HEK293 (cell line): ENCODE measurements around the gene GLT8D2.
A peak's percentile ranks its signal among the peaks of the same experiment; 100 is the strongest.

ENCODE experiments used
- CTCF ChIA-PET: fragments of 350-600 bp; formaldehyde crosslinking; extraction: SDS; loops from one replicate; lab custom pipeline; 2021; ENCODE audit warnings: antibody characterized with exemption; lab: Yijun Ruan, JAX
- POLR2A ChIA-PET: fragments of 300-600 bp; formaldehyde crosslinking; extraction: SDS; loops from one replicate; lab custom pipeline; 2020; ENCODE audit warnings: antibody characterized with exemption, inconsistent platforms; lab: Yijun Ruan, JAX
- H3K27ac ChIP-seq: fragments of 200-500 bp; sonication (Bioruptor generic); 2 replicates; pipeline ENCODE4 v1.5.1; 2014; ENCODE audit warnings: low read depth, low read length, control low read depth, inconsistent platforms; ENCODE audit errors: extremely low read depth
- H3K36me3 ChIP-seq, 2 experiments: fragments of 200-500 bp in 1 of 2; sonication (Bioruptor generic) in 1 of 2; 1 replicate in 1 of 2; 2 replicates in 1 of 2; pipeline ENCODE4 v1.5.1; 2014 to 2017; ENCODE audit warnings: inconsistent platforms in 2 of 2, low read length in 2 of 2; ENCODE audit not compliant: control insufficient read depth in 2 of 2, insufficient read depth in 1 of 2
- H3K4me1 ChIP-seq: fragments of 200-500 bp; sonication (Bioruptor generic); 2 replicates; pipeline ENCODE4 v1.5.1; 2014; ENCODE audit warnings: mild to moderate bottlenecking, low read length, inconsistent platforms; ENCODE audit not compliant: control insufficient read depth, insufficient read depth
- H3K4me3 ChIP-seq: 2 replicates; pipeline ENCODE4 v1.5.1; 2011; ENCODE audit warnings: low read depth, mild to moderate bottlenecking, control low read depth, low read length, moderate library complexity
- H3K9me3 ChIP-seq: fragments of 200-500 bp; sonication (Bioruptor generic); 2 replicates; pipeline ENCODE4 v1.5.1; 2014; ENCODE audit warnings: low read depth, low read length, inconsistent platforms; ENCODE audit not compliant: control insufficient read depth, insufficient read depth
- FEZF1 ChIP-seq: fragments of 450-650 bp; formaldehyde crosslinking; IDR thresholded peaks from 2 replicates; pipeline ENCODE4 v1.5.1; 2016; ENCODE audit warnings: missing biosample characterization, missing genetic modification characterization
- KLF10 ChIP-seq: fragments of 450-650 bp; IDR thresholded peaks from 2 replicates; pipeline ENCODE4 v1.5.1; 2018; ENCODE audit warnings: missing biosample characterization, mild to moderate bottlenecking, missing genetic modification characterization
- KLF17 ChIP-seq: fragments of 450-650 bp; formaldehyde crosslinking; IDR thresholded peaks from 2 replicates; pipeline ENCODE4 v1.5.1; 2016; ENCODE audit warnings: missing biosample characterization, missing genetic modification characterization
- KLF8 ChIP-seq: fragments of 450-650 bp; formaldehyde crosslinking; IDR thresholded peaks from 2 replicates; pipeline ENCODE4 v1.5.1; 2016; ENCODE audit warnings: missing biosample characterization, missing genetic modification characterization
- SETDB1 ChIP-seq: IDR thresholded peaks from one replicate; pipeline ENCODE4 v1.6.1; 2017; ENCODE audit warnings: mild to moderate bottlenecking, low read length, moderate library complexity, mixed read lengths; ENCODE audit not compliant: insufficient read length
- TCF7L2 ChIP-seq: IDR thresholded peaks from 2 replicates; pipeline ENCODE4 v1.6.1; 2011; ENCODE audit warnings: low read depth, mild to moderate bottlenecking, inconsistent platforms, low read length, moderate library complexity, borderline replicate concordance
- WT1 ChIP-seq: fragments of 450-650 bp; formaldehyde crosslinking; IDR thresholded peaks from 2 replicates; pipeline ENCODE4 v1.5.1; 2016; ENCODE audit warnings: missing biosample characterization, missing genetic modification characterization
- ZNF10 ChIP-seq: fragments of 450-650 bp; formaldehyde crosslinking; IDR thresholded peaks from 2 replicates; pipeline ENCODE4 v1.5.1; 2017; ENCODE audit warnings: missing biosample characterization, missing genetic modification characterization
- ZNF157 ChIP-seq: fragments of 450-650 bp; formaldehyde crosslinking; IDR thresholded peaks from 2 replicates; pipeline ENCODE4 v1.5.1; 2016; ENCODE audit warnings: missing biosample characterization, missing genetic modification characterization
- ZNF221 ChIP-seq: fragments of 450-650 bp; formaldehyde crosslinking; IDR thresholded peaks from 2 replicates; pipeline ENCODE4 v1.5.1; 2017; ENCODE audit warnings: missing biosample characterization, missing genetic modification characterization, borderline replicate concordance
- ZNF354C ChIP-seq: fragments of 450-650 bp; formaldehyde crosslinking; IDR thresholded peaks from 2 replicates; pipeline ENCODE4 v1.5.1; 2016; ENCODE audit warnings: missing biosample characterization, missing genetic modification characterization, low read depth, borderline replicate concordance
- ZNF664 ChIP-seq: fragments of 450-650 bp; formaldehyde crosslinking; IDR thresholded peaks from 2 replicates; pipeline ENCODE4 v1.5.1; 2016; ENCODE audit warnings: missing biosample characterization, missing genetic modification characterization
- ZNF670 ChIP-seq: fragments of 450-650 bp; formaldehyde crosslinking; IDR thresholded peaks from 2 replicates; pipeline ENCODE4 v1.5.1; 2016; ENCODE audit warnings: missing biosample characterization, missing genetic modification characterization, low read depth
- ZNF76 ChIP-seq: fragments of 450-650 bp; formaldehyde crosslinking; IDR thresholded peaks from 2 replicates; pipeline ENCODE4; 2016; ENCODE audit warnings: low read depth, missing biosample characterization, missing genetic modification characterization, borderline replicate concordance
- ZSCAN4 ChIP-seq: fragments of 450-650 bp; formaldehyde crosslinking; IDR thresholded peaks from 2 replicates; pipeline ENCODE4 v1.5.1; 2017; ENCODE audit warnings: missing biosample characterization, missing genetic modification characterization
- TF ChIP-seq, protein P1 (sequence below): fragments of 450-650 bp; formaldehyde crosslinking; IDR thresholded peaks from 2 replicates; pipeline ENCODE4 v1.5.1; 2016; ENCODE audit warnings: missing biosample characterization, missing genetic modification characterization
- TF ChIP-seq, protein P2 (sequence below): fragments of 450-650 bp; formaldehyde crosslinking; IDR thresholded peaks from 2 replicates; pipeline ENCODE4 v1.5.1; 2016; ENCODE audit warnings: missing biosample characterization, missing genetic modification characterization, borderline replicate concordance

Gene GLT8D2

DNA sequence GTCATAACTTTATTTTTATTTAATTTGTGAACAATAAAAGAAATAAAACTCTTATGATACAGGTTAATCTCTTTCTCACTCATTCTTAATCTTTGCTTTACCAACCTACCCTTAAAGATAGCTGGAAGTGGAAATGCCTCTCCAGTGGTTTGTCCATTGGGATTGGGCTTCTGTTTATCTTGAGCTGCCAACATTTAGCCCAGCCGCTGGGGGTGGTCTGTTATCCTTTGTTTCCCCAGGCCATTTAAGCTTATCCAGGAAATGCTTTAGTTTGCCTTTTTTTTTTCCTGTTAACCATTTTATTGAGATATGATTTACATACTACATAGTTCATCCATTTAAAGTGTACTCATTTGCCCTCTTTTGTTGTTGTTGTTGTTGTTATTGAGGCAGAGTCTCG lies 76.1 kb downstream of the GLT8D2 start:
- ChIA-PET POLR2A (interaction anchor here (1.0 kb wide), 1 partner anchor 8 kb away, joined by 3 read pairs; the partner anchor contains the start of gene TDG), CTCF (interaction anchor here (0.6 to 0.9 kb wide), 2 partner anchors 14 to 122 kb away, joined by 3 read pairs; no protein-coding TSS in a partner anchor)
- Histone ChIP-seq H3K36me3 (peaks cover 7 to 58% of the 10 kb centered on the region in 2 experiments; a peak in 2 of 3 replicates), H3K4me1 (no peaks in the 10 kb centered on the region), H3K27ac (no peak overlapping the region), H3K9me3 (no peaks in the 10 kb centered on the region), H3K4me3 (no peak overlapping the region)
- TF ChIP-seq, protein P1, sequence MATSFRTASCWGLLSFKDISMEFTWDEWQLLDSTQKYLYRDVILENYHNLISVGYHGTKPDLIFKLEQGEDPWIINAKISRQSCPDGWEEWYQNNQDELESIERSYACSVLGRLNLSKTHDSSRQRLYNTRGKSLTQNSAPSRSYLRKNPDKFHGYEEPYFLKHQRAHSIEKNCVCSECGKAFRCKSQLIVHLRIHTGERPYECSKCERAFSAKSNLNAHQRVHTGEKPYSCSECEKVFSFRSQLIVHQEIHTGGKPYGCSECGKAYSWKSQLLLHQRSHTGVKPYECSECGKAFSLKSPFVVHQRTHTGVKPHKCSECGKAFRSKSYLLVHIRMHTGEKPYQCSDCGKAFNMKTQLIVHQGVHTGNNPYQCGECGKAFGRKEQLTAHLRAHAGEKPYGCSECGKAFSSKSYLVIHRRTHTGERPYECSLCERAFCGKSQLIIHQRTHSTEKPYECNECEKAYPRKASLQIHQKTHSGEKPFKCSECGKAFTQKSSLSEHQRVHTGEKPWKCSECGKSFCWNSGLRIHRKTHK (tag by site-specific recombination) = no peak
- no peak for TF ChIP-seq TCF7L2
- peak; percentile 34; the same call in 1 of the 2 replicates for TF ChIP-seq FEZF1
- TF ChIP-seq, protein P2, sequence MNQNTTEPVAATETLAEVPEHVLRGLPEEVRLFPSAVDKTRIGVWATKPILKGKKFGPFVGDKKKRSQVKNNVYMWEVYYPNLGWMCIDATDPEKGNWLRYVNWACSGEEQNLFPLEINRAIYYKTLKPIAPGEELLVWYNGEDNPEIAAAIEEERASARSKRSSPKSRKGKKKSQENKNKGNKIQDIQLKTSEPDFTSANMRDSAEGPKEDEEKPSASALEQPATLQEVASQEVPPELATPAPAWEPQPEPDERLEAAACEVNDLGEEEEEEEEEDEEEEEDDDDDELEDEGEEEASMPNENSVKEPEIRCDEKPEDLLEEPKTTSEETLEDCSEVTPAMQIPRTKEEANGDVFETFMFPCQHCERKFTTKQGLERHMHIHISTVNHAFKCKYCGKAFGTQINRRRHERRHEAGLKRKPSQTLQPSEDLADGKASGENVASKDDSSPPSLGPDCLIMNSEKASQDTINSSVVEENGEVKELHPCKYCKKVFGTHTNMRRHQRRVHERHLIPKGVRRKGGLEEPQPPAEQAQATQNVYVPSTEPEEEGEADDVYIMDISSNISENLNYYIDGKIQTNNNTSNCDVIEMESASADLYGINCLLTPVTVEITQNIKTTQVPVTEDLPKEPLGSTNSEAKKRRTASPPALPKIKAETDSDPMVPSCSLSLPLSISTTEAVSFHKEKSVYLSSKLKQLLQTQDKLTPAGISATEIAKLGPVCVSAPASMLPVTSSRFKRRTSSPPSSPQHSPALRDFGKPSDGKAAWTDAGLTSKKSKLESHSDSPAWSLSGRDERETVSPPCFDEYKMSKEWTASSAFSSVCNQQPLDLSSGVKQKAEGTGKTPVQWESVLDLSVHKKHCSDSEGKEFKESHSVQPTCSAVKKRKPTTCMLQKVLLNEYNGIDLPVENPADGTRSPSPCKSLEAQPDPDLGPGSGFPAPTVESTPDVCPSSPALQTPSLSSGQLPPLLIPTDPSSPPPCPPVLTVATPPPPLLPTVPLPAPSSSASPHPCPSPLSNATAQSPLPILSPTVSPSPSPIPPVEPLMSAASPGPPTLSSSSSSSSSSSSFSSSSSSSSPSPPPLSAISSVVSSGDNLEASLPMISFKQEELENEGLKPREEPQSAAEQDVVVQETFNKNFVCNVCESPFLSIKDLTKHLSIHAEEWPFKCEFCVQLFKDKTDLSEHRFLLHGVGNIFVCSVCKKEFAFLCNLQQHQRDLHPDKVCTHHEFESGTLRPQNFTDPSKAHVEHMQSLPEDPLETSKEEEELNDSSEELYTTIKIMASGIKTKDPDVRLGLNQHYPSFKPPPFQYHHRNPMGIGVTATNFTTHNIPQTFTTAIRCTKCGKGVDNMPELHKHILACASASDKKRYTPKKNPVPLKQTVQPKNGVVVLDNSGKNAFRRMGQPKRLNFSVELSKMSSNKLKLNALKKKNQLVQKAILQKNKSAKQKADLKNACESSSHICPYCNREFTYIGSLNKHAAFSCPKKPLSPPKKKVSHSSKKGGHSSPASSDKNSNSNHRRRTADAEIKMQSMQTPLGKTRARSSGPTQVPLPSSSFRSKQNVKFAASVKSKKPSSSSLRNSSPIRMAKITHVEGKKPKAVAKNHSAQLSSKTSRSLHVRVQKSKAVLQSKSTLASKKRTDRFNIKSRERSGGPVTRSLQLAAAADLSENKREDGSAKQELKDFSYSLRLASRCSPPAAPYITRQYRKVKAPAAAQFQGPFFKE = no peak
- TF ChIP-seq ZNF10 (tag by site-specific recombination) = no peak
- TF ChIP-seq ZNF664 (tag by site-specific recombination) = peak; percentile 70
- no peak for TF ChIP-seq KLF17 (tag by site-specific recombination)
- TF ChIP-seq WT1 (tag by site-specific recombination) = no peak
- no peak for TF ChIP-seq ZNF157
- no peak for TF ChIP-seq ZNF76 (tag by site-specific recombination)
- TF ChIP-seq KLF10 = no peak
- TF ChIP-seq ZNF354C = no peak
- no peak for TF ChIP-seq ZNF221 (tag by site-specific recombination)
- TF ChIP-seq ZNF670 = no peak
- TF ChIP-seq KLF8 (tag by site-specific recombination) = no peak
- no peak for TF ChIP-seq SETDB1
- no peak for TF ChIP-seq ZSCAN4 (tag by site-specific recombination)
